Measurements from ENCODE around the gene YWHAE. TPM values are rescaled to one million over a fixed set of nuclear protein-coding genes. Genes with fewer than 3 reads are reported as not detected.
A peak's percentile ranks its signal among the peaks of the same experiment; 100 is the strongest.

YWHAE gene
- total and polyA plus RNA-seq, 10 of the 15 experiments (the other 5 are each of a cell fraction or from before 2014, with no cell fraction given): 189 to 651 (median 469) TPM

DNA sequence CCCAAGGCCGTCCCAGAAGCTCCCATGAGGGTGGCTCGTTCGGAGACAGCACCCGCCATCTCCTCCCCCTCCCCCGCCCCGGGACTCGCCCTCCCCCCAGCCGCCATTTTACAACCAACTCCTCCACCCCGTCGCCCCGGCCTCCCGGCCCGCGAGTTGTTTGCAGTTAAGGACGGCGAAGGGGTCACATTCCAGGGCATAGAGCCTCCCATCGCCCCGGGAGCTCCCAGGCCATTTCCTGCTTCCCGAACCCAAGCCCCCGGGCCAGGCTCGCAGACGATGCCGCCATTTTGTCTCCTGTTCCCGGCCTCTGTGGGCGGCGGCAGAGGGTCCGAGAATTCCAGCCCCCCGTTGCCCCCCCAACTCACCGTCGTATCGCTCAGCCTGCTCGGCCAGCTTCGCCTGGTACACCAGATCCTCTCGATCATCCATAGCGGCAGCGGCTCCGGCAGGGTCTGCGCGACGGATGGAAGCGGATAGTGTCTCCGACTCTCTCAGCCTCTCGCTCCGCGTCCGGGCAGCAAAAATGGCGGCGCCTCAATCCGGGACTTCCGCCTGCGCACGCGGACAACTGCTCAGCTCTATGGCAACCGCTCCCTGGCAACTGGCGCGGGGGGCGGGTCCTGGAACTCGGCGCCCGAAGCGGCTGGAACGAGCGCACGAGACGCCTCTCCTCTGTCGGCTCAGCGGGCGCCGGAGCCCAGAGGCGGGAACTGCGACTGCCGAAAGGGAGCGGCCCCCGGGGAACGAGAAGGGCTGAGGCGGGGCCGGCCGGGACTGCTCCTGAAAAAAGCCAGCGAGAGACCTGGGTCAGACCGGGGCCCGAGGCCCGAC, at the start of gene YWHAE (continued):
- TF ChIP-seq TARDBP (IDR thresholded peaks at IDR 0.05; ENCODE audit: borderline replicate concordance) (peak; percentile 61; the same call in 1 of the 2 replicates), GABPA (IDR thresholded peaks at IDR 0.05; ENCODE audit: low read depth) (peak; percentile 63), BACH1 (IDR thresholded peaks at IDR 0.05; ENCODE audit: borderline replicate concordance) (peak; percentile 52; the same call in 1 of the 2 replicates), EP300 (IDR thresholded peaks at IDR 0.05; ENCODE audit: borderline replicate concordance in 1 of 2, control insufficient read depth in 1 of 2, low read depth in 2 of 2, low read length in 2 of 2) (no peak), FOS (IDR thresholded peaks at IDR 0.05; ENCODE audit: borderline replicate concordance, extremely low read depth, insufficient read length) (no peak), MXI1 (IDR thresholded peaks at IDR 0.05; ENCODE audit: low read depth, low read length) (peak; percentile 99), MEF2A (IDR thresholded peaks at IDR 0.05; ENCODE audit: insufficient read depth, low read depth, low read length) (no peak), SMC3 (IDR thresholded peaks at IDR 0.05; ENCODE audit: borderline replicate concordance, low read length) (no peak), NRF1 (conservative IDR thresholded peaks at IDR 0.05; ENCODE audit: low read depth, low read length) (peak; percentile 61), JUND (IDR thresholded peaks at IDR 0.05; ENCODE audit: low read depth, low read length) (no peak), SPI1 (IDR thresholded peaks at IDR 0.05; ENCODE audit: borderline replicate concordance, insufficient read depth, low read depth, low read length) (0 out of 2 replicates have a peak, but pooled peaks have one; percentile 29), HDGF (IDR thresholded peaks at IDR 0.05) (0 out of 2 replicates have a peak, but pooled peaks have one; percentile 57), NFYA (IDR thresholded peaks at IDR 0.05; ENCODE audit: borderline replicate concordance, low read depth, low read length) (no peak), NR2C2 (IDR thresholded peaks at IDR 0.05; ENCODE audit: borderline replicate concordance, control insufficient read depth, insufficient read length, low read depth) (no peak), ESRRA (IDR thresholded peaks at IDR 0.05; ENCODE audit: low read length) (0 out of 2 replicates have a peak, but pooled peaks have one; percentile 21), PML (IDR thresholded peaks at IDR 0.05; ENCODE audit: low read length) (peak; percentile 99), MYB (IDR thresholded peaks at IDR 0.05; ENCODE audit: borderline replicate concordance, low read depth, low read length) (no peak)
- TF ChIP-seq, protein P1, sequence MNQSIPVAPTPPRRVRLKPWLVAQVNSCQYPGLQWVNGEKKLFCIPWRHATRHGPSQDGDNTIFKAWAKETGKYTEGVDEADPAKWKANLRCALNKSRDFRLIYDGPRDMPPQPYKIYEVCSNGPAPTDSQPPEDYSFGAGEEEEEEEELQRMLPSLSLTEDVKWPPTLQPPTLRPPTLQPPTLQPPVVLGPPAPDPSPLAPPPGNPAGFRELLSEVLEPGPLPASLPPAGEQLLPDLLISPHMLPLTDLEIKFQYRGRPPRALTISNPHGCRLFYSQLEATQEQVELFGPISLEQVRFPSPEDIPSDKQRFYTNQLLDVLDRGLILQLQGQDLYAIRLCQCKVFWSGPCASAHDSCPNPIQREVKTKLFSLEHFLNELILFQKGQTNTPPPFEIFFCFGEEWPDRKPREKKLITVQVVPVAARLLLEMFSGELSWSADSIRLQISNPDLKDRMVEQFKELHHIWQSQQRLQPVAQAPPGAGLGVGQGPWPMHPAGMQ (IDR thresholded peaks at IDR 0.05; ENCODE audit: borderline replicate concordance): no peak
- TF ChIP-seq, protein P2, sequence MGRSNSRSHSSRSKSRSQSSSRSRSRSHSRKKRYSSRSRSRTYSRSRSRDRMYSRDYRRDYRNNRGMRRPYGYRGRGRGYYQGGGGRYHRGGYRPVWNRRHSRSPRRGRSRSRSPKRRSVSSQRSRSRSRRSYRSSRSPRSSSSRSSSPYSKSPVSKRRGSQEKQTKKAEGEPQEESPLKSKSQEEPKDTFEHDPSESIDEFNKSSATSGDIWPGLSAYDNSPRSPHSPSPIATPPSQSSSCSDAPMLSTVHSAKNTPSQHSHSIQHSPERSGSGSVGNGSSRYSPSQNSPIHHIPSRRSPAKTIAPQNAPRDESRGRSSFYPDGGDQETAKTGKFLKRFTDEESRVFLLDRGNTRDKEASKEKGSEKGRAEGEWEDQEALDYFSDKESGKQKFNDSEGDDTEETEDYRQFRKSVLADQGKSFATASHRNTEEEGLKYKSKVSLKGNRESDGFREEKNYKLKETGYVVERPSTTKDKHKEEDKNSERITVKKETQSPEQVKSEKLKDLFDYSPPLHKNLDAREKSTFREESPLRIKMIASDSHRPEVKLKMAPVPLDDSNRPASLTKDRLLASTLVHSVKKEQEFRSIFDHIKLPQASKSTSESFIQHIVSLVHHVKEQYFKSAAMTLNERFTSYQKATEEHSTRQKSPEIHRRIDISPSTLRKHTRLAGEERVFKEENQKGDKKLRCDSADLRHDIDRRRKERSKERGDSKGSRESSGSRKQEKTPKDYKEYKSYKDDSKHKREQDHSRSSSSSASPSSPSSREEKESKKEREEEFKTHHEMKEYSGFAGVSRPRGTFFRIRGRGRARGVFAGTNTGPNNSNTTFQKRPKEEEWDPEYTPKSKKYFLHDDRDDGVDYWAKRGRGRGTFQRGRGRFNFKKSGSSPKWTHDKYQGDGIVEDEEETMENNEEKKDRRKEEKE (IDR thresholded peaks at IDR 0.05): no peak
- TF ChIP-seq, protein P3, sequence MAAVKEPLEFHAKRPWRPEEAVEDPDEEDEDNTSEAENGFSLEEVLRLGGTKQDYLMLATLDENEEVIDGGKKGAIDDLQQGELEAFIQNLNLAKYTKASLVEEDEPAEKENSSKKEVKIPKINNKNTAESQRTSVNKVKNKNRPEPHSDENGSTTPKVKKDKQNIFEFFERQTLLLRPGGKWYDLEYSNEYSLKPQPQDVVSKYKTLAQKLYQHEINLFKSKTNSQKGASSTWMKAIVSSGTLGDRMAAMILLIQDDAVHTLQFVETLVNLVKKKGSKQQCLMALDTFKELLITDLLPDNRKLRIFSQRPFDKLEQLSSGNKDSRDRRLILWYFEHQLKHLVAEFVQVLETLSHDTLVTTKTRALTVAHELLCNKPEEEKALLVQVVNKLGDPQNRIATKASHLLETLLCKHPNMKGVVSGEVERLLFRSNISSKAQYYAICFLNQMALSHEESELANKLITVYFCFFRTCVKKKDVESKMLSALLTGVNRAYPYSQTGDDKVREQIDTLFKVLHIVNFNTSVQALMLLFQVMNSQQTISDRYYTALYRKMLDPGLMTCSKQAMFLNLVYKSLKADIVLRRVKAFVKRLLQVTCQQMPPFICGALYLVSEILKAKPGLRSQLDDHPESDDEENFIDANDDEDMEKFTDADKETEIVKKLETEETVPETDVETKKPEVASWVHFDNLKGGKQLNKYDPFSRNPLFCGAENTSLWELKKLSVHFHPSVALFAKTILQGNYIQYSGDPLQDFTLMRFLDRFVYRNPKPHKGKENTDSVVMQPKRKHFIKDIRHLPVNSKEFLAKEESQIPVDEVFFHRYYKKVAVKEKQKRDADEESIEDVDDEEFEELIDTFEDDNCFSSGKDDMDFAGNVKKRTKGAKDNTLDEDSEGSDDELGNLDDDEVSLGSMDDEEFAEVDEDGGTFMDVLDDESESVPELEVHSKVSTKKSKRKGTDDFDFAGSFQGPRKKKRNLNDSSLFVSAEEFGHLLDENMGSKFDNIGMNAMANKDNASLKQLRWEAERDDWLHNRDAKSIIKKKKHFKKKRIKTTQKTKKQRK (IDR thresholded peaks at IDR 0.05; ENCODE audit: low read depth, low read length): no peak
- TF ChIP-seq, protein P4, sequence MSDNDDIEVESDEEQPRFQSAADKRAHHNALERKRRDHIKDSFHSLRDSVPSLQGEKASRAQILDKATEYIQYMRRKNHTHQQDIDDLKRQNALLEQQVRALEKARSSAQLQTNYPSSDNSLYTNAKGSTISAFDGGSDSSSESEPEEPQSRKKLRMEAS (IDR thresholded peaks at IDR 0.05; ENCODE audit: low read depth, low read length): peak; percentile 93

All from GM12878 (cell line).